ENCODE data around the gene MKI67. TPM values are rescaled to one million over a fixed set of nuclear protein-coding genes. Genes with fewer than 3 reads are reported as not detected.

MKI67 gene
- total and polyA plus RNA-seq, 2 of the 13 experiments (the other 11 are each of a cell fraction or from before 2014, with no cell fraction given) = 6.7 to 22.9 TPM

DNA sequence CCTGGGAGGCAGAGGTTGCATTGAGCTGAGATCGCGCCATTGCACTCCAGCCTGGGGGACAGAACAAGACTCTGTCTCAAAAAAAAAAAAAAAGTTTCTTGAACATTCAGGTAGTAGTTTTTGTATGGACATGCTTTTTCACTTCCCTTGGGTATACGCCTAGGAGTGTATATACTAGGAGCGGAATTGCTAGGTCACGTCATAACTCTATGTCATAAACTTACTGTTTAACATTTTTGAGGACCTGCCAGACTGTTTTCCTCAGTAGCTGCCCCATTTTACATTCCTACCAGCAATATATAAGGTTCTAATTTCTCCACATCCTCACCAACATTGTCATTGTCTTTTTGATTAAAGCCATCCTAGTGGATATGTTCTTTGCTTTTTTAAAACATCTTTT is 51.6 kb downstream of the MKI67 start (continued):
- TF ChIP-seq, protein P1, sequence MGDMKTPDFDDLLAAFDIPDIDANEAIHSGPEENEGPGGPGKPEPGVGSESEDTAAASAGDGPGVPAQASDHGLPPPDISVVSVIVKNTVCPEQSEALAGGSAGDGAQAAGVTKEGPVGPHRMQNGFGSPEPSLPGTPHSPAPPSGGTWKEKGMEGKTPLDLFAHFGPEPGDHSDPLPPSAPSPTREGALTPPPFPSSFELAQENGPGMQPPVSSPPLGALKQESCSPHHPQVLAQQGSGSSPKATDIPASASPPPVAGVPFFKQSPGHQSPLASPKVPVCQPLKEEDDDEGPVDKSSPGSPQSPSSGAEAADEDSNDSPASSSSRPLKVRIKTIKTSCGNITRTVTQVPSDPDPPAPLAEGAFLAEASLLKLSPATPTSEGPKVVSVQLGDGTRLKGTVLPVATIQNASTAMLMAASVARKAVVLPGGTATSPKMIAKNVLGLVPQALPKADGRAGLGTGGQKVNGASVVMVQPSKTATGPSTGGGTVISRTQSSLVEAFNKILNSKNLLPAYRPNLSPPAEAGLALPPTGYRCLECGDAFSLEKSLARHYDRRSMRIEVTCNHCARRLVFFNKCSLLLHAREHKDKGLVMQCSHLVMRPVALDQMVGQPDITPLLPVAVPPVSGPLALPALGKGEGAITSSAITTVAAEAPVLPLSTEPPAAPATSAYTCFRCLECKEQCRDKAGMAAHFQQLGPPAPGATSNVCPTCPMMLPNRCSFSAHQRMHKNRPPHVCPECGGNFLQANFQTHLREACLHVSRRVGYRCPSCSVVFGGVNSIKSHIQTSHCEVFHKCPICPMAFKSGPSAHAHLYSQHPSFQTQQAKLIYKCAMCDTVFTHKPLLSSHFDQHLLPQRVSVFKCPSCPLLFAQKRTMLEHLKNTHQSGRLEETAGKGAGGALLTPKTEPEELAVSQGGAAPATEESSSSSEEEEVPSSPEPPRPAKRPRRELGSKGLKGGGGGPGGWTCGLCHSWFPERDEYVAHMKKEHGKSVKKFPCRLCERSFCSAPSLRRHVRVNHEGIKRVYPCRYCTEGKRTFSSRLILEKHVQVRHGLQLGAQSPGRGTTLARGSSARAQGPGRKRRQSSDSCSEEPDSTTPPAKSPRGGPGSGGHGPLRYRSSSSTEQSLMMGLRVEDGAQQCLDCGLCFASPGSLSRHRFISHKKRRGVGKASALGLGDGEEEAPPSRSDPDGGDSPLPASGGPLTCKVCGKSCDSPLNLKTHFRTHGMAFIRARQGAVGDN (CRISPR knock-in tag; IDR thresholded peaks at IDR 0.05) = no peak
- no peak for TF ChIP-seq CHD4 (IDR thresholded peaks at IDR 0.05; ENCODE audit: borderline replicate concordance, low read length)

DNA sequence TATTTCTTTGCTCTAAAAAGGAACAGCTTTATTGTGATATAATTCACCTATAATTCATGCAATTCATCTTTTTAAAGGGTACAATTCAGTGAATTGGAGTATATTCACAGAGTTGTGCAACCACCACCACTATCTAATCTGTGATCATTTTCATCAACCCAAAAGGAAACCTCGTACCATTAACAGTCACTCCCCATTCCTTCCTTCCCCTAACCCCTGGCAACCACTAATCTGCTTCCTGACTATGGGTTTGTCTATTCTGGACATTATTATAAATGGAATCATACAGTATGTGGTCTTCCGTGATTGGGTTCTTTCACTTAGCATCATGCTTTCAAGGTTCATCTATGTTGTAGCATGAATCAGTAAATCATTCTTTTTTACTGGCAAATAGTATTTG is 52.3 kb downstream of the MKI67 start:
- in situ Hi-C loops (cut with HindIII; ENCODE audit: extremely low pct_ligation_motif_present, low pct_unique_long_range_greater_than_20kb) (no loop called here), intact Hi-C loops (cut with micrococcal nuclease; ENCODE audit: unreplicated experiment) (no loop called here)
- ATAC-seq = no peak
- no TSS peak for BruUV-seq (replicated peaks)
- H3K27ac ChIP-seq (ENCODE audit: extremely low read length, insufficient read depth, low read length) = no peak overlapping the region
- no peak for TF ChIP-seq ZNF160 (CRISPR knock-in tag; IDR thresholded peaks at IDR 0.05)
- TF ChIP-seq, protein P2, sequence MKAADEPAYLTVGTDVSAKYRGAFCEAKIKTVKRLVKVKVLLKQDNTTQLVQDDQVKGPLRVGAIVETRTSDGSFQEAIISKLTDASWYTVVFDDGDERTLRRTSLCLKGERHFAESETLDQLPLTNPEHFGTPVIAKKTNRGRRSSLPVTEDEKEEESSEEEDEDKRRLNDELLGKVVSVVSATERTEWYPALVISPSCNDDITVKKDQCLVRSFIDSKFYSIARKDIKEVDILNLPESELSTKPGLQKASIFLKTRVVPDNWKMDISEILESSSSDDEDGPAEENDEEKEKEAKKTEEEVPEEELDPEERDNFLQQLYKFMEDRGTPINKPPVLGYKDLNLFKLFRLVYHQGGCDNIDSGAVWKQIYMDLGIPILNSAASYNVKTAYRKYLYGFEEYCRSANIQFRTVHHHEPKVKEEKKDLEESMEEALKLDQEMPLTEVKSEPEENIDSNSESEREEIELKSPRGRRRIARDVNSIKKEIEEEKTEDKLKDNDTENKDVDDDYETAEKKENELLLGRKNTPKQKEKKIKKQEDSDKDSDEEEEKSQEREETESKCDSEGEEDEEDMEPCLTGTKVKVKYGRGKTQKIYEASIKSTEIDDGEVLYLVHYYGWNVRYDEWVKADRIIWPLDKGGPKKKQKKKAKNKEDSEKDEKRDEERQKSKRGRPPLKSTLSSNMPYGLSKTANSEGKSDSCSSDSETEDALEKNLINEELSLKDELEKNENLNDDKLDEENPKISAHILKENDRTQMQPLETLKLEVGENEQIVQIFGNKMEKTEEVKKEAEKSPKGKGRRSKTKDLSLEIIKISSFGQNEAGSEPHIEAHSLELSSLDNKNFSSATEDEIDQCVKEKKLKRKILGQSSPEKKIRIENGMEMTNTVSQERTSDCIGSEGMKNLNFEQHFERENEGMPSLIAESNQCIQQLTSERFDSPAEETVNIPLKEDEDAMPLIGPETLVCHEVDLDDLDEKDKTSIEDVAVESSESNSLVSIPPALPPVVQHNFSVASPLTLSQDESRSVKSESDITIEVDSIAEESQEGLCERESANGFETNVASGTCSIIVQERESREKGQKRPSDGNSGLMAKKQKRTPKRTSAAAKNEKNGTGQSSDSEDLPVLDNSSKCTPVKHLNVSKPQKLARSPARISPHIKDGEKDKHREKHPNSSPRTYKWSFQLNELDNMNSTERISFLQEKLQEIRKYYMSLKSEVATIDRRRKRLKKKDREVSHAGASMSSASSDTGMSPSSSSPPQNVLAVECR (CRISPR knock-in tag; IDR thresholded peaks at IDR 0.05; ENCODE audit: borderline replicate concordance) = no peak
- H3K36me3 ChIP-seq (replicated peaks in 1 of 2; ENCODE audit: control insufficient read depth in 1 of 2, insufficient read depth in 2 of 2, low read length in 2 of 2) = no peaks in the 10 kb centered on the region
- no peaks in the 10 kb centered on the region for H4K20me1 ChIP-seq (ENCODE audit: insufficient read depth, low read length)
- H2AFZ ChIP-seq (ENCODE audit: low read length) = no peak overlapping the region
- H3K9ac ChIP-seq (ENCODE audit: insufficient read depth, low read depth, low read length) = no peak overlapping the region
- no peaks in the 10 kb centered on the region for H3K4me1 ChIP-seq (ENCODE audit: insufficient read depth, low read length)
- FAIRE-seq = no peak
- H3K4me3 ChIP-seq (replicated peaks in 1 of 3; ENCODE audit: insufficient read depth in 1 of 3, low read depth in 2 of 3, low read length in 3 of 3) = no peak overlapping the region
- DNase-seq (ENCODE audit: low spot score) = no peak
- no peak overlapping the region for H3K4me2 ChIP-seq (ENCODE audit: low read depth, low read length)
- no peaks in the 10 kb centered on the region for H3K79me2 ChIP-seq (ENCODE audit: insufficient read depth, low read length)
- 43% methylated on average over 2 of the region's 2 CpGs for WGBS (ENCODE audit: low lambda C conversion rate)
- CTCF ChIA-PET (ENCODE audit: low intra/inter-chr PET ratio, low total read pairs) = no interaction called here
- POLR2A ChIA-PET = no interaction called here
- no peaks in the 10 kb centered on the region for H3K9me3 ChIP-seq (ENCODE audit: low read length)
- H3K27me3 ChIP-seq (ENCODE audit: control insufficient read depth in 1 of 2, insufficient read depth in 2 of 2, low read length in 2 of 2) = peaks cover 10 to 49% of the 10 kb centered on the region in 2 experiments; a peak in 4 of 5 replicates
